NCI-H748 treated with DMSO at 0.1 percent for 48 hours (cell line): ENCODE measurements around the gene TMEM116.

Experiments
- DNase-seq: peaks from one replicate; lab custom pipeline; 2025; lab: John Stamatoyannopoulos, UW

TMEM116 gene

GRCh38 chr12:111893287-111893686, 119.7 kb downstream of the TMEM116 start:
- DNase-seq: no peak

GRCh38 chr12:111887926-111888745, 124.8 kb downstream of the TMEM116 start:
- DNase-seq: no peak

- DNase-seq: no peak
Observed at GRCh38 chr12:111886662-111887545, 126.1 kb downstream of the TMEM116 start.

- no peak for DNase-seq
Observed at GRCh38 chr12:111881716-111882115, 131.2 kb downstream of the TMEM116 start.
